Renal cortex interstitium (tissue), 11 donors: ENCODE results near the gene KLHL29. TPM values are rescaled to one million over a fixed set of nuclear protein-coding genes. Genes with fewer than 3 reads are reported as not detected.

Experiments
- DNase-seq, 11 donors: peaks; one replicate each; pipeline ENCODE4 v3.0.0-alpha.2; 2013; ENCODE audit warnings: low read depth in 9 of 11, low spot score in 4 of 11; ENCODE audit errors: extremely low read depth in 1 of 11
- polyA plus RNA-seq, 3 donors: library from polyadenylated mRNA; unstranded; fragments of 120-200 nt; gene quantifications; one replicate each; pipeline ENCODE4 v1.2.1, GENCODE V29; 2013; ENCODE audit not compliant: insufficient read length in 3 of 3

KLHL29 gene
- polyA plus RNA-seq, 3 donors = 11.8 to 14.6 (median 12.2) TPM

DNA sequence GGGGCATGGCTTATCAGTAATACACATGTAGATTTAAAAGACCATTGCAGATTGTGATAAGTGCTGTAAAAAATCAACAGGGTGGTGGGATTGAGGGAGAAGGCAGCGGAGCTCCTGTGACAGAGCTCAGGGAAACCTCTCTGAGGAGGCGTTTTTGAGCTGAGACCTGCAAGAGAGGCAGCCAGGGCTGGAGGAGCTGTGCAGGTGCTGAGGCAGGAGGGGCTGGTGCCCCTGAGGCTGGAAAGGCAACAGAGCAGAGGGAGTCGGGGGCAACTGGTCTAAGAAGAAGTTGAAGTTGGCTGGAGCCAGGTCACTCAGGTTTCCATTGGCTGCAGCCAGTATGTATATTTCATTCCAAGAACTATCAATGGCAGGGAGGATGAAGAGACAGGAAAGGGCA lies 47.6 kb downstream of the KLHL29 start:
- no peak for DNase-seq

DNA sequence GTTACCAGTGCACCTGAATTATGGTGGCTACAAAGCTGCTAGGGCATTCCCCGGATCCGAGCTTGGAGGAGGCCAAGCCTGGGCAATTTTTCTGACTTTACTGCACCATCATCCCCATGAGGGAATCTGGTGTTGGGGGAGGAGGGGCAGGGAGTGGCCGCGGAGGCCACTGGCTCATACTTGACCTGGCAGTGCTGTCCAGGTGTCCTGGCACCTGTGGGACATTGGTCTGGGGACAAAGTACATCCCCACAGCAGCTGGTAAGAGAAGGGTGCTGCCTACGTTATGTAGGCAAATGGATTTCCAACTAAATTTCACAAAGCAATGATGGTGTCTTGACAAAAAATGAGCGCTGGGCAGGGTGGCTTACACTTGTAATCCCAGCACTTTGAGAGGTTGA lies 48.3 kb downstream of the KLHL29 start:
- no peak for DNase-seq

DNA sequence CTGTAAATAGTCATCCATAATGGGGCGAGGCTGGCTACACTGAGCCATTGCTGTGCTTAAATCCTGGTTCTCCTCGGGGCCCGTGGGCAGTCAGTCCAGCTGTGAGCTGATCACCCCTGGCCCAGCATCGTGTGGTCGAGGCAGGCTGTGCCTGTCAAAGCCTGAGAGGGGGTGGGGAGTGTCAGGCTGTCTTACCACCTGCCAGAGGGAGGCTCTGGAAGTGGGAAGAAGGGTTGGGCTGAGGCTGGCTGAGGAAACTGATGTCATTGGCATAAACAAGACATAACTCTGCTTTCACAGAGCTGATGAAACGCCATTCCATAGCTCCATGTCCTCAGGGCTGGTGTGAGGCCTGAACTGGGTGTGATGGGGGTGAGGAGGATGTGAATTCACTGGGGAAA lies 49.7 kb downstream of the KLHL29 start:
- no peak for DNase-seq

DNA sequence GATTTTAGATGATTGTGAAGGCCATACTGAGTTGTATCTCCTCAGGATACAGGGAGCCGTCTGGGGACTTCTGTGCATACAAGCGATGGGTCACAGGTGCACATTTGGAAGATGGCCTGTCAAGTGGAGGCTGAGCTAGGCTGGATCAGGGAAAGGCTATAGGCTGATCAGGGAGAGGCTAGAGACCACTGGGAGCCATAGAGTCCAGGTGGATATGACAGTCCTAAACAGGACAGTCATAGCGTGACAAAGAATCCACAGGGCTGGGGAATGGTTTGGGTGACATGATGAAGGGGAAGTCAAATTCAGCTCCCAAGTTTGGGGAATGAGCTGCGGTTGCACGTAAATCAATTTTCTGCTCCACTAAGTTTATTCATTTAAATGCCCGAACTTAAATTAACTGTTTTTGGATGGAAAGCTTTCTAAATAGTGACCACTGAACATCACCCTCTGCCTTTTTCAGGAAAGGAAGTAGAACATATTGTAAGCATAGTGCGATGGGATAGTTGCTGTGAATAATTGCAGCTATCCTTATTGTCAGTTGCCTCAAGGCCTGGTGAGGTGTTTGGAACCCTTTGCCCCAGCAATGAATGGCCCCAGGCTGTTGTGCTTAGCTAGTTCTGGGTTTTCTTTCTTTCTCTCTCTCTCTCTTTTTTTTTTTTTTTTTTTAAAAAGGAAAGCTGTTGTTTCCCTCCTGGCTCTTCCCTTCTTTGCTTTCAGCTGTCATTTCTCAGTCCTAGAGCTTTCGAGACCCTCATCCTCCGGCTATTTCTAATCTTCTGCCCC lies 50.5 kb downstream of the KLHL29 start:
- no peak for DNase-seq

DNA sequence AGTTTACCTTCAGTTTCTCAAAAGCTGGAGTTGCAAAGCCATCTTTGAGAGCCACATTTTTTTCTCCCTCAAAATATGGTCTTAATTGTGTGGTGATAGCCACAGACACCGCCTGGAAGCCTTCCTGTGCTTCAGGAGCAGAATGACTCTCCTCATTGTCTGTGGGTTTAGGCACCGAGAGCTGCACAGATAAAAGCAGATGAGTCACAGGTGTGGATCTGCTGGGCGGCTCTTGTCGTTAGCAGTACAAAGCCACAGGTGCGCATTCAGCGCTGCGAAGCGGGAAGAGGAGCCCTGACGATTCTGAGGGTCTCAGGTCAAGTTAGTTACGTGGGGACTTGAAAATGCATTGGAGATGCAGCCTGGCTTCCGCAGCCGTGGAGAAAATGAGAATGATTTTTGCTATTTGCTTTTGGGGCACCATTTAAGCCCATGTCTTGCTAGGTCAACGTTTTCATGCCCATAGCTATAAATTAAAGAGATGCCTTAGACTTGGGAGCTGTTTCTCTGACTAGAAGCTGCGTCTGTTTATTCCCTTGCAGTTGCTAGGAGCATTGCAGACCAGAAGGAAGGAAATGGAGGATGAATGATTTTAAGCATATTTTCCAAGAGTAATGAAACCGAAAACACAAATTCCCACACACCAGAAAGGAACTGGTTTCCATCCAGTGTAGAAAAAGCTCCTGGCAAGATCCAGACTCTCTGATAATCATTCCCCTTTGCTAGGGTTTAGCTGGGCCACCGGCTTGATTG lies 51.5 kb downstream of the KLHL29 start:
- no peak for DNase-seq

DNA sequence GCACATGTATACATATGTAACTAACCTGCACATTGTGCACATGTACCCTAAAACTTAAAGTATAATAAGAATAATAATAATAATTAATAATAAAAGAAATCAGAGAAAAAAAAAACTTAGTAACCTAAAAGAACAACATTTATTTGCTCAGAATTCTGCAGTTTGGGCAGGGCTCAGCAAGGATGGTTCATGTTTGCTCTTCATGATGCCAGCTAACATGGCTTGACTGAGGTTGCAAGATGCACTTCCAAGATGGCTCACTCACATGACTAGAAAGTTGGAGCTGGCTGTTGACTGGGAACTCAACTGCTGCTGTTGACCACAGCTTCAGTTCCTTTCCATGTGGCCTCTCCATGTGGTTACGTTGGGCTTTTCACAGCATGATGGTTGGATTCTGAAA lies 56.4 kb downstream of the KLHL29 start:
- DNase-seq = no peak

DNA sequence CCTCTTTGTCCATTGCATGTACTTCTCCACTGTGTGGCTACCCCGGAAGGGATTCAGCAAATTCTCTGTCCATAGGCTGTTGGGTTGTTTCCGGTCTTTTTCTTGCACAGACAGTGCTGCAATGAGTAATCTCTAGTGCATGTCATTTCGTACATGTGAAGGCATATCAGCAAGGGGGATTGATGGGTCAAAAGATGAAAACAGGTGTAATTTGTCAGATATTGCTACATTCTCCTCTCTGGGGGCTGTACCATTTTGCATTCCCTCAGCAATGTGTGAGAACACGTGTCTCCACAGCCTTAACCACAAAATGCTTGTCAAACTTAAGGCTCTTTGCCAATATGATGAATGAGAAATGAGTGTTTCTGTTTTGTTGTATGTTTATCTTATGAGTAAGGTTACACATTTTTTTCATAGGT lies 60.5 kb downstream of the KLHL29 start:
- DNase-seq = no peak

DNA sequence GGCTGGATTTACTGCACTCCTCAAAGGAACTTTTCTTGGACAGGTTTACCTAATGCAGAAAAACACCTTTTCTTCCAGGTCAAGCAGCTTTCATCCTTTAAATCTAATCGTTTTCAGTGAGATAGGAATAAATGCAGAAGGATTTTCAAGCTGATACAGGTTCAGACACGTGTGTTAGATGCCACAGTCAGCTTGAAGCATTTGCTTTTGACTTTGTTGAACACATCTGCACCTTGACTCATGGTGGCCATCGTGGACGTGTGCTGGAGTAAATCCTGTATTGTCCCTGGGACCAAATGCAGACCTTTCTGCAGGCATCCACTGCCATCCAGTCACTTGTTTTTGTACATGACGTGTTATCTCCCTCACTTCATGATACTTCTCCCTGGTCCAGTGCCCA lies 61.9 kb downstream of the KLHL29 start:
- DNase-seq = no peak

DNA sequence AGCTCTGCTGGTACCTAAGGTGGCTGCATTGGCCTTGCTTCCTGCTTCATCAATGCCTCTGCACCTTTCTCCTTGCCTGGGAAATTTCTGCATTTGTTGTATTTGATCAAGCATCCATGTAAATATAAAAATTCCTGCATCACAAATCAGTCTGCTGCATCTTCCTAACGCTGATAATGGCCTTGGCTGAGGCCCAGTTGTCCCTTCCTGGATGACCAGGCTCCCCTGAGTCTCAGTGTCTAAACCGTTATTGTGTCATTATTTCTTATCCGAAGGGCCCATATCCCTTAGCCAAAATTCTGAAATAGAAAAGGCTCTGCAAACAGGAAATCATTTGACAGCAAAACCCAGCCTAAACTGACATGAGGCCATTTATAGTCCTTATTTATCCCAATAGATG lies 62.4 kb downstream of the KLHL29 start:
- no peak for DNase-seq

DNA sequence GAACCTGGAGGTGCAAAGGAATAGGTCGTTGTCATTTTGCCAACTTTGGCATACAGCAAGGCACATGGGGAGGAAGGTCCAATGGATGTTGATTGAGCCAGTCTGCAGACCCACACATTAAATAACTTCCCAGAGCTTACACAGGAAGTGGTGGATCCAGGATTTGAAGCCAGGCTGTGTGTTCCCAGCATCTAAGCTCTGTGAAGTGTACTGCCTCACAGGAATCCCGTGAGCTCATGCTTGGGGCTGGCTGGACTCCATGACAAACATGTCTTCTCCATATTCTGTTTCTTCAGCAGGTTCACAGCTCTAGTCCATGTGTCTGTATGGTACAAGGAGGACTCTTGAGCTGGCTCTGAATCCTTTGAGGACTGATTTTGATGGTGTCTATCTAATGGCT lies 63.9 kb downstream of the KLHL29 start:
- DNase-seq = no peak

DNA sequence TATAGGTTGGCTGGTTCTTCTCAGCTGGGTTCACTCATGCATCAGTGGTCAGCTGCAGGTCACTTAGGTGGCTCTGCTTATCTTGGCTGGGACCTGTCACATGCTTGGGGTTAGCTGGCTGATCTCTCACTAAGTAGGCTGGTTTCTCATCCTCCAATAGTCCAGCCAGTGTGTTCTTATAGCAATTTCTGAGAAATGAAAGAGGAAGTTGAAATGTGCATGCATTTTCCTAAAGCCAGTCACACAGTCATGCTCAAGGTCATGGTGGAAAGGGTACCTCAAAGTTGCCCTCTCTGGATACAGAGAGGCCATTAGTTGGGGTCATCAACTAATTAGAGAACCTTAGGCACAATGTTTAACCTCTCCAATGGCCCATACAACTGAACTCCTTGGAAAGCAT lies 64.4 kb downstream of the KLHL29 start:
- DNase-seq = no peak

DNA sequence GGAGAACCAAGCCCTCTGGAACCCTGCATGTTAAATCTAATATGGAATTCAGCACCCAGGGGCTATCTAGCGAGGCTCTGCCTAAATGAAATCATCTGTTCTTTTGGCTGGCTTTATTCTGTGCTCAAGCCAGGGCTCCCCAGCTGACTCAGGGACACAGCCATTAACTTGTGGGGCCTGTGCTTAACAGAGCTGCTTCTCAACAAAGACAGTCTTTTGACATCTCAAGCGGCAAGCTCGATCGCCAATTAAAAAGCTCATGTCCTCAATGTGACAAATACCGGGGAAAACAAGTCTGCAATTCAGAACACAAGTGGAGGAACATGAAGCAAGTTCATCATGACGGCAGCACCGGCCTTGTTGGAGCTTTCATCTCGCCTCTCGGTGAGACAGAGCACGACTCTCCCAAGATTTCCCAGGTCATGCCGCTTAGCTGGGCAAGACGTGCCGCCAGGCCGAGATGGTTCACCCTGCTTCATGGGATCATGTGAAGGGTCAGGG lies 64.9 kb downstream of the KLHL29 start:
- no peak for DNase-seq

DNA sequence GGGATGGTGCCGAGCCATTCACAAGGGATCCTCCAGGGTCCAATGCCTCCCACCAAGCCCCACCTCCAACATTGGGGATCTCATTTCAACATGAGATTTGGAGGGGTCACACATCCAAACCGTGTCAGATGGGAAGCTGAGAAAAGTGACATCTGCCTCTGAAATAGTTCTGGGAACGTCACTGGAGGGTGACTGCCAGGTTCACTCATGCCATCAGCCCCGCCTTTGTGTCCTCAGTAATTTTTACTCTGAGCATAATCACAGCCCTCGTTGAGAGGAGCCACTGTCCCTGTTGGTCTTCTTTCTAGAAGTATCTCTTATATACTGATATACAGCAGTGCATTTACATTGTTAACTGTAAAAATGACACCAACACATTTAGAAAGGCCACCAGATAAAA lies 67.4 kb downstream of the KLHL29 start:
- no peak for DNase-seq

DNA sequence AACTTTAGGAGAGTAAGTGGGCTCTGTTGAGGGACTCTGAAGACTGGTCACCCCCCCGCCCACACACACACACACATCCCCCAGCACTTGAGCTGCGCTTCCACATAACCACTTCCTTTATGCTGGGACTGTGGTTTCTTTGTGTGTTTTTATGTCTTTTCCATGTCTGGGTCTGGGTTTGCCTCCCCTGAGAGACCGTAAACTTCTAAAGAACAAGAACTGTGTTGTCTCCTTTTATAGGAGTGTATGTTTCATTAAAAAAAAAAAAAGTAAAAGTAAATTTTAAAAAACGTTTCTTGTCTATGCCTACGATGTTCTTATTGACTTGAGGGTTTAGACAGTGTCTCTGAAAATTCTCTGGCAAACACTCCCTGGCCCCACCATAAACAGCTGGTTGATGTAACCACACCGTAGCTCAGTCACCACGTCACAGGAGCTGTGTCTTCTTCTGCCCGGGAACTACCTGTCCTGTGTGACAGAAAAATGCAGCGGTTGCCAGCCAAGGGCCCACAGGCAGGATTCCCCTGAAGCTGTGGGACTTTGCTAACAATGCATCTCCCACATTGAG lies 68.0 kb downstream of the KLHL29 start:
- no peak for DNase-seq

DNA sequence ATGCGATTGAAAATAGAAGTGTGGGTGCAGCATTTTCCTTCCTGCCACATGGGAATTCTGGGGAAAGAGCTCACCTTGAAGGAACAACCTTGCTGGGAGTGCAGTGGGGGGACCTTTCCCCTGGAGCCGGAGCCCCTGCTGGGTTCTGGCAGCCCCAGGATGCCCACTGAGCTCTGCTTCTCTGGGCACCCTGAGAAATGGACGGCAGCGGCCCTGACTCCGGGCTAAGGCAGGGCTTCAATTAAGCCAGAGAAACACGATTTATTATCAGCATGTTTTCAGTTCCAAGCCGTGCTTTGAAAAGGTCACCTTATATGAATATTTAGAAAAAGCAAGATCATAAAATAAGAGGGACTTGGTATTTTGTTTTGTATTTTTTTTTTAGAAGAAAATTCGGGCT lies 68.5 kb downstream of the KLHL29 start:
- no peak for DNase-seq

DNA sequence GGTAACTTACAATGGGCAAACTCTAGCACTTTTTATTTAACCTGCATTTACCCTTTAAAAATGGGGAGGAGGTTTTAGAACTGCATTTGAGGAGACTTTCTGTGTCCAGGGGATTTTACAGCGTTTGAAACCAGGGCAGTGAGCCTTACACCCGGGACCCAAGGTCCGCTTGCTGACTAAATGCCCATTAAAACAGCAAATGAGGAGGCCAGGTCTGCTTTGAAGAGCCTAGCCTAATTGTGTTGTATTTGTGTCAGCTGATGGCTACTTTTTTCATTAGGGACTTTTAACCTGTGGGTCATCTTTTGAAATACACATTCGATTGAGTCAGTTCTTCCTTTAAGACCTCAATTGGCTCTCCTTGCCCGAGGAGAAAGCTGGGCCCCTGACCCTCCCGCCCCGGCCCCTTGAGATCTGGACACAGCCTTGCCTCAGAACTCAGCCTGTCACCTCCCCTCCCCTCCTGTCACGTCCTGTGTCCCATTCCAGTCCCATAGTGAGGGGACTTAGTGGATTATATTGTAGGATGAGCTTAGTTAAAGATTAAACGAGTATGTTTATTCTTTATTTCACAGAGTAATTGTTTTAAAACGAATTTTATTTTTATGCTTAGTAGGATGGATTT lies 69.0 kb downstream of the KLHL29 start:
- DNase-seq = no peak

DNA sequence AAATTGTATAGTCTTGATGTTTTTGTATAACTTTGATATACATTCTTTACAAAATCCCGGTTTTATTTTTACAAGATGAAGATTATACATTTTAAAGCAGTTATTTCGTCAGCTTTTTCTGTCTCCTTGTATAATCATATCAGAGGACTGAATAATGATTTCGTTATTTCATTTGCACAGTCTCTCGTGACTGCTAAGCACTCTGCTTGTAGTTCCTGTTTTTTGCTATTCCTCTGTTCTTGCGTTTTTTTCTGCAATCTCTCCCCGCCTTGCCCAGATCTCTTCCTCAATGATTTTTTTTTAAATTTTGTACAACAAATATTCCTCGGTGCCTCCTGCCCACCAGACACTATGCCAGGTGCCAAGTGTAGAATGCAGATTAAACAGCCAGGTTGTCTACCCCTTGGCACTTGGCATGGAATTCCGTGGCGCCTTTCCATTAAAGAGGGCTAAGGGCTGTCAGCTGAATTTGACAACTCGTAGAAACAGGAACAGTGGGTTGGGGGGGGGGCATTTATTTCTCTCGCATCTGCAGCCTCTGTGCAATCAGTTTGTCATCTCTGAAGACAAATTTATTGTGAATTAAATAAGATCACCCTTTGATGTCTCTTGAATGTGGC lies 69.6 kb downstream of the KLHL29 start:
- no peak for DNase-seq

DNA sequence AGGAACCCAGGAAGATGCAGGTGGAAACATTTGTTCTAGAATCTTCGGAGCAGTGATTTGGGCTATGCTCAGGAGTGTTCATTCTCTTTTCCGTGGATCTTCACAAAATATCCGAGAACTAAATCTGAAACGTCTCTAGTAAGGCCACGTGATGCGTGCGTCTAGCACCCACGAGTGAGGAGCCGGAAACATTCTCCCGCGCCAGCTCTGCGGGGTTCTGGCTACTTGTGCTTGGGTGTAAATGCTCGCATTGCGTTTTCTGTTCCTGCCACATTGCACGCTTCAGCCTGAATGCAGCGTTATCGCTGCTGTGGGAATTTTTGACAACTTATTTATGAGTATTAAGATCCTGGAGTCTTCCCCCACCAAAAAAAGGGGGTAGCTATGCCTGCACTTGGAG lies 71.4 kb downstream of the KLHL29 start:
- no peak for DNase-seq
